Left hindlimb (tissue), 1 donor: Measurements from ENCODE around the gene NAT8L.
A peak's percentile ranks its signal among the peaks of the same experiment; 100 is the strongest.

Experiments used
- DNase-seq: peaks from one replicate; pipeline ENCODE4 v3.0.0-alpha.2; 2018

The NAT8L gene

DNA sequence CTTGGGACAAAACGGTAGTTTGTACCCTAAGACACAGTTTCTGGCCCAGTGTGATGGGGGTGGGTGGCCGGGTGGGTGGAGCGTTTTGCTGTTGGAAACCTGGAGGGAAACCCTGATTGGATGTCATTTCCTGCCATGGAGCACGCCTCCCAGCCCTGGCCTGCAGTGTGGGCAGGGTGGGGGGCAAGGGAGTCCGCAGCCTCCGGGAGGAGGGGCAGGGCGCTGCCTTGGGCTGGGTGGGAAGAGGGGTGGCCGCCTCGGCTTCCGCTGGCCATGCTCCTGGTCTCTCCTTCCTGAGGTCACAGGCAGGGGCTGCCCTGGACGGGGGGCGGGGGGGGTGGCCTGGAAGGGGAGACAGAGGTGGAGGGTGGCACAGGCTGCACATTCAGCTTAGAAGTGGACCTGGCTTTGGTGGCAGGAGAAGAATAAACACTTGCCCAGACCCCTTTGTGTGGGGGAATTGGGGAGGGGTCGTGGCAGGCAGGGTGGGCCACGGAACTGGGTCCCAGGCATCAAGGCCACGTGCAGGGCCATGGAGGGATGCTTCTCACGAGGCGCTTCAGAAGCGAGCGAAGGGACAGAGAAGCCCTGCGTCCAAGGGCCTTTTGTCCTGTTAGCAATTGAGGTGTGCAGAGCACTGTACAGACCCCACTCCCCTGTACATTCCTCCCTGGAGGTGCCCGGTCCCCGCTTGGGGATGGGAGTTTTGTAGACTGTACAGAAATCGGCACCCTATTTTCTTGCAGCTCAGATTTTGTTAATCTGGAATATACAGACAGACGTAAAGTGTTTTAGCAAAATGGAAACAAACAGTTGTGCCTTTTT is 6.2 kb downstream of the NAT8L start:
- DNase-seq: peak; percentile 14

DNA sequence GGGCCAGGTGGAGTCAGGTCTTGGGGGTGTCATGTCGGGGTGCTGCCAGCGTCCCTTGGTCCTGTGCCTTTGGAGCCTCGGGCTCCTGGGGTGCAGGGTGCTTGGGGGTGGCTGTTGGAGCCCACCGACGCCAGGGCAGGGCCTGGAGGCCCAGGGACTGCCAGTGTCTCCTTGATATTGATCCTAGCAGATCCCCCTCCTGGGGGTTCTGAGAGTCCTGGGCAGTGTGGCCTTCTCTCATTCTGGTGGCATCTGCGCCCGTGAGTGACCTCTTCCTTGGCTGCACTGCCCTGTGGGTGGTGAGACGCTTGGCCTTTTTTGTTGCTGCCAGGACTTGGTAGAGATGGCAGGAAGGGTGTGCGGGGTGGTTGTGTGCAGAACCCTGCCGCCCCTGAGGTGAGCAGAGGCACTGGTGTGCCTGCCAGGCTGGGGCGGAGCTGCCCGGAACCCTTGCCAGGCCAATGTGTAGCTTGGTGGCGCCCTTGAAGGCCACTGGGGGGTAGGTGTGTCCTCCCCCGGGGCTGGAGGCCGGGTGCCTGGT is 7.0 kb downstream of the NAT8L start:
- no peak for DNase-seq

DNA sequence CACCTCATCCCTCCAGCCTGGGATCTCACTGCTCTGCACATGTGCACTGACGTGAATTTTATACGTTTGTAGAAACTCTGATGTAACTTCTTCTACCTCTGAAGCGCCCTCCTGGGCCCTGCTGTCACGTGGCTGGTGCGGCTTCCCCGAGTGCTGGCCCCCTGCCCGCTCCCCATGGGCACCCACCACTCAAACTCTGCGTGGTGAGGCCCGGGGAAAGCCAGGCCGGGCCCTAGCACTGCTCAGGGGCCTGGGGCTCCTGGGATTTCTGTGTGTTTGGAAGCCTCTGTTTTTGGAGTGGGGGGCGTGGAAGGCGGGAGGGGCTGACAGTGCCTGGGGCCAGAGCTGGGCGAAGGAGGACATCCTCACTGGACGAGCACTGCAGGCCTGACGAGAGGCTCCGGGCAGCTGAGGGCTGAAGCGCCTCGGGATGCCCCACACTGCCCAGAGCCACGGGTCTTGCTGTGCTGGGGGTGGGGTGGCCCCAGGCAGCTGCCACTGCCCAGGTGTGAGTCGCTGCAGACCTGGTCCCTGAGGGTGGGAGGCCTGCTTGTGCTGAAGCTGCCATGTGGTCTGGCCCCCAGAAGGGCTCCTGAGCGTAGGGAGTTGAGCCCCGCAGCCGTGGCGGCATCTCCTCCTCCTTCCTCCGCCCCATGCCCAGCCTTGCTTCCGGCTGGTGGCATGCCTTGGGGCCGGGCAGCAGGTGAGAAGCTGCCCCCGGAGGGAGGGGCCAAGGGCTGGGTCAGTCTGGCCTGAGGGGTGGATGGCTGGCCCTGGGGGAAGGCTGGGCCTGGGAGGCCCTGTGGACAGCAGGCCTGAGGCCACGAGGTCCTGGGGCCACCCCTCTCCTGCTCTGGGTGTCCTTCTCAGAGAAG is 7.7 kb downstream of the NAT8L start:
- peak; percentile 14 for DNase-seq

DNA sequence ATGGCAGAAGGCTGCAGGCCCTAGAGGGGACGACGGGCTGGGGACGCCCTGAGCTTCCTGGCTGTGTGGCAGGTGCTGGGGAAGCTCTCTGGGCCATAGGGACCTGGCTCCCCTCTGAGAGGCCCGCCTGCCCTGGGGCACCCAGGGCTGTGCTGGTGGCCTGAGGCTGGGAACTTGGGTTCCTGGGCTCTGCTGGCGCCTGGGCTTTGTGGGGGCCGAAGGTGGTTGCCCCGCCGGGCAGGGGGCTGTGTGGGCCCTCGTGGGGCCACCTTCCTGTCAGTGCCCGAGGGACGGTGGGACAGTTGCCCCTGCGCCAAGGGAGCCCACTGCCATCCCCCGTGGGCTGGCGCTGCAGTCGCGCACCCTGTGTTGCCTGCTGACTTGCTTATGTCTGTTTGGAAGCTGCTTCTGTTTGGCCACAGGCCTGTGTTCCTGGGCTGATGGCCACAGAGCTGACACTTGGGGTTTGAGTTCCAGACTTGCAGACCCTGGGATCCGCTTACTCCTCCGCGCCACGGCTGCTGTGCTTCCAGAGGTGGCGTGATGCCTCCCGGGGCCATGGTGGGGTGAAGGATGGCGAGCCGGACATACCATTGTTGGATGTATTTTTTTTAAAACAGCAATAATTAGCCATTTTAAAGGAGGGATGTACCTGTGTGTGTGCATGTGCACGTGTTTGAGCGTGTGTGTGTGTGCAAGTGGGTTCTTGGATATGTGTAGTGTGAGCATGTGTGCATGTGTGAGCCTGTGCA is 8.5 kb downstream of the NAT8L start:
- DNase-seq: peak; percentile 13

DNA sequence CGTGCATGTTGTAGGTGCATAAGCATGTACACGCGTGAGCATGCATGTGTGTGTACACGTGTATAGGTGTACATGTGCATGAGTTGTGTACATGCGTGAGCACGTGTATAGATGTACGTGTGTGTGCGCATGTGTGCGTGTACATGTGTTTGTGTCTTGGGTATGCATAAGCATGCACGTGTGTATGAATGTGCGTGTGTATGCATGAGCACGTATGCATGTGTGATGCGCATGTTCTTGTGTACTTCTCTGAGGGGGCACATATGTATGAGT is 9.0 kb downstream of the NAT8L start:
- DNase-seq: peak; percentile 14

DNA sequence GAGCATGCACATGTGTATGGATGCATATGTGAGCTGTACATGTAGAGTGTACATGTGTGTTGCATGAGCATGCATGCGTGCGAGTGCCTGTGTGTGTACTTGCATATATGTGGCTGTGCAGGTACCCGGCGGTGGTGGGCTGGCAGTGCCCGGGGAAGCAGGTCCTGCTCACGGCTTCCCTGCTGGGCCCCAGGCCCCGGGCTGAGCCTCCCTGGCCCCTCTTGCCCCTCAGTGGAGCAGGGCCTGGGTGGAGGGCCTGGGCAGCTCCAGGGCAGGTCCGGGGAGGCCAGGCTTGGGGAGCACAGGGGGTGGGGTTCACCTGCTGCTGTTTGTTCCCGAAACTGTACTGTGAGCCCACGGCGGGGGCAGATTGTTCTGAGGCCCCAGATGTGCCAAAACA is 9.4 kb downstream of the NAT8L start:
- no peak for DNase-seq

DNA sequence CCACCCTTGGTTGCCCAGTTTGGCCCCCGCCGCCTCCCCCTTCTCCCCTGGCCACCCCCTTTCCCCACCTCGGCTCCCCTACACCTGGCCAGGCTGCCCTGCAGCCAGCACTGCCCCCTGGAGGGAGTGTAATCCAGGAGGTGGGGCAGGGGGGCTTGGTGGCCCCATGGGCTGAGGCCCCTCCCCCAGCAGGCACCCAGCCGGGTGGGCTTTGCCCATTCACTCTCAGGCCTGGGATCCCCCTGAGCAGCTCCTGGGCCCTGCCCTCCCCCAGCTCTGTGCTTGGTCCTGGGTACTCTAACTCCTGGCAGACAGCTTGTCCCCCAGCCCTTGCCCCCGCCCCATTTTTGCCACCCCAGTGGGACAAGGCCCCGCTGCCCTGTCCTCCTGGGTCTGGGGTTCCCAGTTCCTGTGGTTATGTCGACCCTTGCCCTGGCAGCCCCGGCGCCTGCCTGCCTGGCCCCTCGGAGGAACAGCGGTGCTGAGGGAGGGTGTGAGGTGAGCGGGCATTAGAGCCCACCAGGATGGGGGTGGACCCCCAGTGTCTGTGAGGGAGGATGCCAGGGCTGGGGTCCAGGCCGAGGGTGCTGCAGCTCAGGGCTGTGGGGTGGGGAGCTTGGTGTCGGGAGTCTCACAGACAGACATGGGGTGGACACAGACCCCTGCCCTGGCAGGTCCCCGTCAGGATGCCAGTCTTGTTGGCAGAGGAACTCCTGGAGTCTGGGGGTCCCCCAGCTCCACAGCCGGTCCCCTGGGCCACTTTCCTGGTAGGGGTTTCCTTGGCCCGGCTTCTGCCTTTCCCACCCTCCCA is 10.2 kb downstream of the NAT8L start:
- peak; percentile 22 for DNase-seq

DNA sequence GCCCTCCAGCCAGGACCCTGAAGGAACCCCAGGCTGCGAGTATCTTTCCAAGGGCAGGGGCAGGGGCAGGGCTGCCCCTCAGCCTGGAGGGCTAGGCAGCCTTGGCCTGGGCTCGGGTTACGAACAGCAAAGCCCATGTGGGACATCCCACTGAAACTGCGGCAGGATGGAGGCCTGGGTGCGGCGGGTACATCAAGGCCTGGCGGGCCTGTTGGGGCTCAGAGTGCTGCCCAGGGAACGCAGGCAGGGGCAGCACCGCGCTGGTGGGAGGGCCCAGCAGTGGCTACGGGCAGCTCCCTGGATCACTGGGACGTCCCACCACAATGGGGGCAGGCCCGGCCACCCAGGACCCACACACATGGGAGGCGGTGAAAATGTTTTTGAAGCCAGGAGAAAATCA is 10.9 kb downstream of the NAT8L start:
- no peak for DNase-seq

DNA sequence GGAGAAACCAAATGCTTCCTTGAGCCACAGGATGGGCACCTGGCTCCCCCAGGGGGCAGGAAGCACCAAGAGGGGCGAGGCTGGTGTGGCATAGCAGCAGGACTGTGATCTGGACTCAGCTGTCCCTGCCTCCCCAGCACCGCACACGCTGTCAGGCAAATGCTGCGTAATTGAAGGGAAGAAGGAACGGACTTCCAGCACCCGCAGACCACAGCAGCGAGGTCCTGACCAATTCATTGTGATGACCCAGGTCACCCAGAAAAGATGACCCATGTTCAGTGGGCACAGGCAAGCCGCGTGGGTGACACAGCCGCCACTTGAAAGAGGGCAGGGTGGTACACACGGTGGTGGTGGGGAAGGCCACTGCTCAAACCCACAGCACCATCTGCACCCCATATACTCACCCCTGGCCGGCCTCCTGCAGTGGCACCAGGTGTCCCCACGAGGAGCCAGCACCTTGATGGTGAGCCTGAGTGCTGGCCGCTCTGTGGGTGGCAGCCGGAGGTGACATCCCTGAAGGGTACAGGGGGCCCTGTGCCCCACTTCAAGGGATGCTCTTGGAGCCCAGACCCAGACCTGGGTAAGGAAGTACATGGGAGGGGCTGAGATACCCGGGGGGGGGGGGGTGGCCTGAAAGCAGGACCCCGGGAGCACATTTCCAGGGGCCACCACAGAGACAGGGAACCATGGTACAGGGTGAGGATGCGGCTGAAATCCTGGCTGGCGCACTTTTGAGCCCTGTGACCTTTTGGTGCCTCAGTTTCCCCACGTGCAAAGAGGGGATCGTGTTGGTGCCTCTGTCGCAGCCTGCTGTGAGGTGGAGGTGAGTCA is 11.5 kb downstream of the NAT8L start:
- no peak for DNase-seq

DNA sequence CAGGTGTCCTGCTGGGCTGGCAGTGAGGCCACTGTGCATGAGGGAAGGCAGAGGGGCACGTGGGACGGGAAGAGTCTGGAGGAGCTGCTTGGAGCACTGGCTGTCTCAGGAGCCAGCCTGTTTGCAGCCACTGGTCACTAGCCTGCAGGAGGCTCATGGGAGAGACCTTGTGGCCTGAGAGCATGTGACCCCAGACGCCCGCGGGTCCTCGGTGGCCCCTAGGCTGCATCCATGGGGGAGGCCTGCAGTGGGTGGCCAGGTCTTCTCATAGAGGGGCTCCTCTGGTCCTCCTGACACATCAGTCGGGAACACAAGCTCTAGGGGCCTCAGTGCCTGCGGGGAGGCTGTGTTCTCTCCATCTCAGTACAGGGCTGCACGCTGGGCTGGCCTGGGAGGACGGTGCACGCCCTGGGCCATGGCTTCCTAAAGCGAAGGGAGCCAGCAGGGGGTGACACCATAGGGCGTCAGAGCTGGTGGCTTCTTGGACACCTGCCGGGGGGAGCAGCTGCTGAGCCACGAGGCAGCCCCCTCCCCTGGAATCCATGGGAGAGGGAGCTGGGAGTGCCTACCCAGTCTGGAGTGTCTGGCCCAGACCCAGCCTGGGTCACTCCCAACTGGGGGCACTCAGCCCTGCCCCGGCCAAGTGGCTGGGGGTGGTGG is 12.3 kb downstream of the NAT8L start:
- no peak for DNase-seq

DNA sequence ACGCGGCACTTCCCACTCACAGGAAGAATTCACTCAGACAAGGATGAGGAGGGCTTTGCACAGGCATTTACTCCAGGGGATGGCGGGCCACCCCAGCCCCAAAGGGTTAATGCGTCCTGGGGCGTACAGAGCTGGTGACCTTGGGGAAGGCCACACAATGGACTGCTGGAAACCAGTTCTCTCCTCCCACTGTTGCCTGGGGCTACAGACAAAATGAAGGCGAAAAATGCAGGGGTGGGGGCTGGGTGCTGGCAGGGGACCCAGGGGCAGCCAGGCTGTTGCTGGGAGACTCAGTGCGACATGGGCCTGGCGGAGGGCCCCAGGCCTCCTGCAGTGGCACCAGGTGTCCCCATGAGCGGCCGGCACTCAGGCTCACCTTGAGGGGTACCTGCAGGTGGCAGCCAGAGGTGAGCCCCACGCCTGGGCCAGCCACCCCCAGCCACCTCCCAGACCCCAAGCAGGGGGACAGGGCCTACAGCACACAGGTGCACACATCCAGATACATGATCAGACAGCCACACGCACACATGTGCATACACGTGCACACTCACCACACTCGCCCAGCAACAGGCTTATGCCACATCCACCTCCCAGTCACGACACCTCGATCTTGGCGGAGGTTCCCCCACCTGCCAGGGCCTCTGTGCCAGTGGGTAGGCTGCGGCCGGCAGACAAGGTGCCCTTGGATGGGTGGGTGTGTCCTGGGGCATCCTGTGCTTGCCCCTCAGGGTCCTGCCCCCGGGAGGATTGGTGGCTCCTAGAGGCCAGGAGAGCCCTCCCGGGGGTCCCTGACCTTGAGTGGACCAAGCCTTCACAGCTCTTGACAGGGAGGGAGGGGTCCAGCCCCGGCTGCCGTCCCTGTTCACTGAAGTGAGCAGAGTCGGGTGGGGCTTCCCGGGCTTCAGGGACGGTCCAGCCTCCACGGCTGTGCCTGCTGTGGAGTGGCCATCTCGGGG is 13.1 kb downstream of the NAT8L start:
- DNase-seq: no peak

DNA sequence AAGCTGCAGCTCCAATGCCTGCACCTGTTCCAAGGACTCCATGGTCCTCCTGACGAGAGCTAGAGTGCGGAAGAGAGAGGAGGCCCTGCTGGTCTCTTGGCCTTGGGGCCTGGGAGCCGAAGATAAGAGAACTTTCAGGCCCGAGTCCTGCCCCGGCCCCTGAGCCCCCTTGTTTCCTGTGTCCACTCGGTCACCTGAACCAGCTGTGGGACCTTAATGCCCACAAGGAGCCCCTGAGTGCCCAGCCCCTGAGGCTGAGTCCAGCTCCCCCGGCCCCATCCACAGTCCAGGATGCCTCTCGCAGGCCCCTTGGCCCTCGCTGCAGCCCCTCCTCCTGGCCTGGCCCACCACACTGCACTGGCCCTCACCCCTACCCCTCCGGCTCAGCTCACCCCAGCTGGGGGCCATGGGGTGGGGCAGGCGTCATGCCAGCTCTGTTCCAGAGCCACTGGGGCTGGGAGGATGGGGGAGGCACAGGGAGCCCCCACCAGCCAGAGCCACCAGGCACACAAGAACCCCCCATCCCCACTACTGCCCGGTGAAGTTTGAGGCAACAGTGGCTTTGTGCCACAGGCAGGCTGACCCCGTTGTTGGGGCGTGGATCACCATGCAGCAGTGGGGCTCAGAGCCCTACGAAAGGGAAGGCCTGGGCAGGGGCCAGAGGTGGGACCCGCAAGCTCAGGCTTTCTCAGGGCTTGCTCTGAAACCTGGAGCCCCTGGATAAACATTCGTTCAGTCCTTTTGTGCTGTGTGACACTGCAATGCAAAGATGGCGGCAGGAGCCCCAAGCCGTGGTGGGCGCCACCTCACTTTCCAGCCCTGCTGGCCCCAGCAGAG is 14.1 kb downstream of the NAT8L start:
- no peak for DNase-seq

DNA sequence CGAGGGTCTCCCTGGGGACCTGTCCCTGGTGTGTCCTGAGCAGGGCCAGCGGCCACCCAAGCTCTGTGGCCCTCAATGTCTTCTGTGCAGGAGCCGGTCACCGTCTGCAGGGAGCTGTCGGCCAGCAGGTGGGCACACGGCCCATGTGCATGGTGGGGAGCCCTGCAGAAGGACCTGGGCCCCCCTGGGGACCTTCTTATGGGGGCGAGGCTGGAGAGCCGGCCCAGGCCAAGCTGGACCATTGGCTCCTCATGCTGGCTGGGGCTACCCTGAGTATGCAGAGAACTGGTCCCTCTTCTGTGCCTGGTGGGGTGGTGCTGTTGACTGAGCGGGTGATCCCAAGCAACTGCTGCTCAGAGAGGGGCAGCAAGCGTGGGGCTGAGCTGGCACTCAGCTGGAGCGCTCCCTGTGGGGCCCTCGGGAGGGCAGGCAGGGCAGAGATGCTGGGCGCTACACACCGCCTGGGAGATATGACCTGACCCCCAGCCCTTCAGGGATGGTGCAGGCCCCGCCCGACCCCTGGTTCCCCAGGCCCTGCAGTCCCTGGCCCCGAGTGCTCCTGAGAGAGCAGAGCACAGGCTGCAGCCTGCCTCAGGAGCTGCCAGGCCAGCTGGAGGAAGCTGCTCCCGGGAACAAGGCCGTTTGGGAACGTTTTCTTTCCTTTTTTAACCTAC is 14.8 kb downstream of the NAT8L start:
- no peak for DNase-seq

DNA sequence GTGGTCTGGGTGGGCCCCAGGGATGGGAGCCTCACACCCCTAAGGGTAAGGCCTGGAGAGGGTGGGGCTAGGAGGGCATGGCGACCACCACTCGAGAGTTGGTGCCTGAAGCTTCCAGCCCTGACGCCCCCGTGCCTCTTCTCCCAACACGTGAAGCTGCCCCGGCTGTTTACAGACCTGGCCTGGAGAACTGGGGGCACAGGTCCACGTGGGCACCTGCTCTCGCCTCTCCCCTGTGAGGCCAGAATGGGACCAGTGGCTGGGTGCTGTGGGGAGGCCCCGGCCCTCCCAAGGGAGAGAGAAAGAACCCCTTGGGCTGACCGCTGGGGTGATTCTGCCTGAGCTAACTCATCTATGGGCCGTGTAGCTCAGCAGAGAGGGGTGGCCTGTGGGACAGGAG is 15.5 kb downstream of the NAT8L start:
- DNase-seq: no peak

DNA sequence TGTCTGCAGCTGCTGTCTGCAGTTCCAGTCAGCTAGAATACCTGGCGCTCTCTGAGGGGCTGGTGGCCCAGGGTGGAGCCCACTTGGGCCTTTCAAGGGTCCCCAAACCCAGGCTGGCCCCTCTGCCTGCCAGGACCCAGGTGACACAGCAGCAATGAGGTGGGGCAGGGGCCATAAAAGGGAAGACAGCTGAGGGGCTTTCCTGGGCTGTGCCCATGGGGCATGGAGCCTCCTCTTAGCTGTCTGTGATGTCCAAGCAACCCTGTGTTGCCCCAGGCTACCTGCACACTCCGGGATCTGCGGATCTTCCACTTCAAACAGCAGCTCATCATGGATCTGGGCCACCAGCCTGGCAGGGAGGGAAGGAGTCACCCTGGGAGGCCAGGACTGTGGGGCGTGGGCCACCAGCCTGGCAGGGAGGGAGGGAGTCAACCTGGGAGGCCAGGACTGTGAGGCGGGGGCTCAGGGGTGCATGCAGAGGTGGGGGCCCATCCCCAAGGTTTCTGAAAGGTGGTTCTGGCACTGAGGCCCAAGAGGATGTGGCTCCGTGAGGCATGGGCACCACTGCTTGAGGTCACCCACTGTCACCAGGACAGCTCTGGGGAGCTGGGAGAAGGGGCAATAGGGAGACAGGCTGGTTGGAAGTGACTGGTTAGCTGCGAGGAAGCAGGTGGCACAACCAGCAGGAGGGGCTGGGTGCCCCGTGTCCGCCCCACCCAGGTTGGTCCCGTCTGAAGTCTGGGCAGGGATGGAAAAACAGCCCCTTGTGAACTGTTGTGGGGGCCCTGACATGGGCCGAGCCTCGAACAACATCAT is 16.3 kb downstream of the NAT8L start:
- DNase-seq: no peak

DNA sequence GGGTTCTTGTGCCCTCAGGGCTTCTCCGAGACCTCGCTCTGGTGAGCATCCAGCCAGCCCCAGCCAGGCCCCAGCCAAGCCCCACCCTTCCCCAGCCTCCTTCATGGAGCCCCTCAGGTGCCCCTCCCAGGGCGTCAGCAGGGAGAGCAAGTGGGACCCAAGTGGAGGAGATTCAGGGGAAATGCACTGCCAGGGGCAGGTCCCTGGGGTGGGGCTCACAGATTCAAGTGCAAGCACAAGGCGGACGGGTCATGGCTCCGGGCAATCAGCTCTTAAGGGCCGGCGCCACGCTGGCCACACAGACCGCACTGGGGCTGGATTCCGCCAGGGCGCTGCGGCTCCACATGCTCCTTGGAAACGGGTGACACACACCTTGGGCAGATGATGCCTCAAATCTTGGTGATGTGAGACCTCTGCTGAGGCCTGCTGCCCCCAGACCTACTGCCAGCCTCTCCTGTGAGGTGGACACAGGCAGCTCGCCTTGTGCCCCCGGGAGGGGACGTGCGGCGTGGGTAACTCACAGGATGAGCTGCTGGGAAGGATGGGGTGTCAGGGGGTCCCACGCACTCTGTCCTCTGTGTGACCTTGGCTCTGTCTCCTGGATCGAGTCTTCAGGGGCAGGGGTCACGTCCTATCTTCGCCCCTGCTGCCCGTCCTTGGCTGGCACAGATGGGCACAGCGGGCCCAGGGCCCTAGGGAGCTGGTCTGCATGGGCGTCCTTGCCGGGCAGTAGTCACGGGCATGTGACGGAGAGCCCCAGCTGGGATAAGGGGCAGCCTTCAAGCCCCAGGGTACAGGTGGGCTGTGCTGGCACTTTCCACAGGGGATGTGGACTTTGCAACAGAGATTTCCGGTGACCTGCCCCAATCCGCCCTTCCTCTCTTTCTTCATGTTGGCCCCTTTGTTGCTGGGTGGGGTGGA is 17.1 kb downstream of the NAT8L start:
- no peak for DNase-seq
